ENCODE measurements around the gene PPP3R1. TPM values are rescaled to one million over a fixed set of nuclear protein-coding genes. Genes with fewer than 3 reads are reported as not detected.

The PPP3R1 gene
- total RNA-seq, 1 experiment from 2014 or later = 21.7 TPM

GRCh38 chr2:68172990-68173700 is 79.2 kb downstream of the PPP3R1 start:
- in situ Hi-C loops (cut with HindIII; ENCODE audit: low pct_unique_long_range_greater_than_20kb, low sequenced_read_pairs) = no loop called here
- DNase-seq (ENCODE audit: low read depth) = no peak

GRCh38 chr2:68172521-68172920 is 79.8 kb downstream of the PPP3R1 start:
- in situ Hi-C loops (cut with HindIII; ENCODE audit: low pct_unique_long_range_greater_than_20kb, low sequenced_read_pairs) = no loop called here

GRCh38 chr2:68171684-68172083 is 80.6 kb downstream of the PPP3R1 start:
- in situ Hi-C loops (cut with HindIII; ENCODE audit: low pct_unique_long_range_greater_than_20kb, low sequenced_read_pairs) = no loop called here
- DNase-seq (ENCODE audit: low read depth) = no peak

More at GRCh38 chr2:68172521-68172920, 79.8 kb downstream of the PPP3R1 start:
- DNase-seq (ENCODE audit: low read depth) = no peak

- no peak for DNase-seq (ENCODE audit: low read depth)
- in situ Hi-C loops (cut with HindIII; ENCODE audit: low pct_unique_long_range_greater_than_20kb, low sequenced_read_pairs) = no loop called here
These were observed 81.2 kb downstream of the PPP3R1 start for GRCh38 chr2:68171146-68171545.

GRCh38 chr2:68169308-68169707 is 83.0 kb downstream of the PPP3R1 start:
- in situ Hi-C loops (cut with HindIII; ENCODE audit: low pct_unique_long_range_greater_than_20kb, low sequenced_read_pairs) = no loop called here
- no peak for DNase-seq (ENCODE audit: low read depth)

GRCh38 chr2:68167186-68167585 is 85.1 kb downstream of the PPP3R1 start:
- DNase-seq (ENCODE audit: low read depth) = no peak
- in situ Hi-C loops (cut with HindIII; ENCODE audit: low pct_unique_long_range_greater_than_20kb, low sequenced_read_pairs) = no loop called here

- in situ Hi-C loops (cut with HindIII; ENCODE audit: low pct_unique_long_range_greater_than_20kb, low sequenced_read_pairs) = no loop called here
- DNase-seq (ENCODE audit: low read depth) = no peak
These were observed 88.7 kb downstream of the PPP3R1 start for GRCh38 chr2:68163641-68164040.

GRCh38 chr2:68158134-68158447 is 94.2 kb downstream of the PPP3R1 start:
- no peak for DNase-seq (ENCODE audit: low read depth)

GRCh38 chr2:68157402-68158133 is 94.8 kb downstream of the PPP3R1 start, which contains the start of gene PNO1:
Gene PNO1, plus strand, starts transcription at chr2:68157888. Its CDS starts 47 bp downstream, at chr2:68157935.
- DNase-seq (ENCODE audit: low read depth) = peak; percentile 95
- in situ Hi-C loops (cut with HindIII; ENCODE audit: low pct_unique_long_range_greater_than_20kb, low sequenced_read_pairs) = no loop called here

More at GRCh38 chr2:68158134-68158447, 94.2 kb downstream of the PPP3R1 start:
- in situ Hi-C loops (cut with HindIII; ENCODE audit: low pct_unique_long_range_greater_than_20kb, low sequenced_read_pairs) = no loop called here

GRCh38 chr2:68157002-68157401 is 95.3 kb downstream of the PPP3R1 start:
- in situ Hi-C loops (cut with HindIII; ENCODE audit: low pct_unique_long_range_greater_than_20kb, low sequenced_read_pairs) = no loop called here
- DNase-seq (ENCODE audit: low read depth) = no peak

GRCh38 chr2:68156419-68156818 is 95.9 kb downstream of the PPP3R1 start:
- DNase-seq (ENCODE audit: low read depth) = no peak
- in situ Hi-C loops (cut with HindIII; ENCODE audit: low pct_unique_long_range_greater_than_20kb, low sequenced_read_pairs) = no loop called here

GRCh38 chr2:68155618-68156017 is 96.7 kb downstream of the PPP3R1 start:
- in situ Hi-C loops (cut with HindIII; ENCODE audit: low pct_unique_long_range_greater_than_20kb, low sequenced_read_pairs) = no loop called here
- no peak for DNase-seq (ENCODE audit: low read depth)

- in situ Hi-C loops (cut with HindIII; ENCODE audit: low pct_unique_long_range_greater_than_20kb, low sequenced_read_pairs) = no loop called here
- DNase-seq (ENCODE audit: low read depth) = no peak
These were observed 99.5 kb downstream of the PPP3R1 start for GRCh38 chr2:68152681-68153347.

- DNase-seq (ENCODE audit: low read depth) = no peak
These were observed 101.3 kb downstream of the PPP3R1 start for GRCh38 chr2:68151037-68151436.

GRCh38 chr2:68141875-68142274 is 110.5 kb downstream of the PPP3R1 start:
- no peak for DNase-seq (ENCODE audit: low read depth)
- in situ Hi-C loops (cut with HindIII; ENCODE audit: low pct_unique_long_range_greater_than_20kb, low sequenced_read_pairs) = no loop called here

More at GRCh38 chr2:68151037-68151436, 101.3 kb downstream of the PPP3R1 start:
- in situ Hi-C loops (cut with HindIII; ENCODE audit: low pct_unique_long_range_greater_than_20kb, low sequenced_read_pairs) = no loop called here

- in situ Hi-C loops (cut with HindIII; ENCODE audit: low pct_unique_long_range_greater_than_20kb, low sequenced_read_pairs) = no loop called here
- DNase-seq (ENCODE audit: low read depth) = no peak
These were observed 116.6 kb downstream of the PPP3R1 start for GRCh38 chr2:68135448-68136320.

GRCh38 chr2:68134554-68134953 is 117.8 kb downstream of the PPP3R1 start:
- in situ Hi-C loops (cut with HindIII; ENCODE audit: low pct_unique_long_range_greater_than_20kb, low sequenced_read_pairs) = no loop called here
- DNase-seq (ENCODE audit: low read depth) = no peak

- no peak for DNase-seq (ENCODE audit: low read depth)
- in situ Hi-C loops (cut with HindIII; ENCODE audit: low pct_unique_long_range_greater_than_20kb, low sequenced_read_pairs) = no loop called here
These were observed 118.2 kb downstream of the PPP3R1 start for GRCh38 chr2:68134120-68134519.
